Right ventricle myocardium superior (tissue), 1 donor: Measurements from ENCODE around the gene SIAH1. TPM values are rescaled to one million over a fixed set of nuclear protein-coding genes. Genes with fewer than 3 reads are reported as not detected.
"Not testable (repeated sequence)": the region's sequence is repeated elsewhere in the genome, so short reads cannot be mapped to it uniquely, and the experiment has no call there.

Experiments used
- ATAC-seq: fragments of 200-7000 bp; cut with Tn5 transposase; one replicate; pipeline ENCODE4 v1.9.1; 2020; ENCODE audit warnings: mild to moderate bottlenecking; ENCODE audit not compliant: poor library complexity
- DNase-seq: peaks from one replicate; pipeline ENCODE4 v3.0.0-alpha.2; 2020
- intact Hi-C: fragments of 100-400 bp; cut with DNase I; formaldehyde crosslinking; loops from one replicate; pipeline ENCODE4 v1.11.2; 2022
- total RNA-seq: library from RNA; stranded (reverse); fragmentation: NEBNext Ultra II Directional; extraction: Animal tissue kit (Norgen Biotek cat#: 25700); gene quantifications from one replicate; pipeline ENCODE4 v1.2.1, GENCODE V29; 2021
- donor health status: DM: no; HTN: yes; CAD: no; lungs with severe emphysema.

SIAH1 gene
- total RNA-seq, 1 donor from 2014 or later = 11.4 TPM

- ATAC-seq = no peak
- DNase-seq = no peak
- intact Hi-C loops = no loop called here
These were observed 13.8 kb downstream of the SIAH1 start for GRCh38 chr16:48371393-48371780.

- ATAC-seq, DNase-seq, intact Hi-C loops: not testable (repeated sequence)
These were observed 14.4 kb downstream of the SIAH1 start for GRCh38 chr16:48370668-48371392.

- intact Hi-C loops = no loop called here
- no peak for ATAC-seq
- DNase-seq = no peak
These were observed 15.0 kb downstream of the SIAH1 start for GRCh38 chr16:48370229-48370628.

- ATAC-seq = no peak
These were observed 15.4 kb downstream of the SIAH1 start for GRCh38 chr16:48369765-48370164.

GRCh38 chr16:48367441-48368049, 17.7 kb downstream of the SIAH1 start:
- ATAC-seq = no peak
- no peak for DNase-seq
- intact Hi-C loops = loop anchor here (5.0 kb wide), 1 partner anchor 245 kb away; the partner anchor contains the start of gene N4BP1

More at GRCh38 chr16:48369765-48370164, 15.4 kb downstream of the SIAH1 start:
- DNase-seq = no peak
- intact Hi-C loops = loop anchor here (5.0 kb wide), 1 partner anchor 243 kb away; the partner anchor contains the start of gene N4BP1

GRCh38 chr16:48366165-48367093, 18.8 kb downstream of the SIAH1 start:
- ATAC-seq (peak; percentile 57), DNase-seq (no peak)
- intact Hi-C loops = loop anchor here (5.0 kb wide), 1 partner anchor 246 kb away; the partner anchor contains the start of gene N4BP1

GRCh38 chr16:48365601-48366164, 19.5 kb downstream of the SIAH1 start:
- intact Hi-C loops = loop anchor here (5.0 kb wide), 1 partner anchor 247 kb away; the partner anchor contains the start of gene N4BP1

GRCh38 chr16:48365025-48365600, 20.1 kb downstream of the SIAH1 start:
- no peak for ATAC-seq

More at GRCh38 chr16:48365601-48366164, 19.5 kb downstream of the SIAH1 start:
- peak; percentile 99 for ATAC-seq
- peak; percentile 95 for DNase-seq

GRCh38 chr16:48361540-48362144, 23.6 kb downstream of the SIAH1 start:
- DNase-seq = no peak
- intact Hi-C loops = no loop called here

More at GRCh38 chr16:48365025-48365600, 20.1 kb downstream of the SIAH1 start:
- intact Hi-C loops = loop anchor here (5.0 kb wide), 1 partner anchor 247 kb away; the partner anchor contains the start of gene N4BP1
- no peak for DNase-seq

GRCh38 chr16:48361012-48361411, 24.2 kb downstream of the SIAH1 start:
- intact Hi-C loops = no loop called here

More at GRCh38 chr16:48361540-48362144, 23.6 kb downstream of the SIAH1 start:
- ATAC-seq = no peak

GRCh38 chr16:48359983-48360382, 25.2 kb downstream of the SIAH1 start:
- no peak for DNase-seq
- intact Hi-C loops = no loop called here
- no peak for ATAC-seq

More at GRCh38 chr16:48361012-48361411, 24.2 kb downstream of the SIAH1 start:
- no peak for ATAC-seq
- DNase-seq = no peak

- no peak for ATAC-seq
- DNase-seq = no peak
- intact Hi-C loops = no loop called here
These were observed 26.8 kb downstream of the SIAH1 start for GRCh38 chr16:48358419-48358818.

- intact Hi-C loops = no loop called here
- DNase-seq (no peak), ATAC-seq (no peak)
These were observed 28.4 kb downstream of the SIAH1 start for GRCh38 chr16:48356633-48357376.

GRCh38 chr16:48354877-48355855, 30.0 kb downstream of the SIAH1 start:
- intact Hi-C loops = loop anchor here (5.0 kb wide), 2 partner anchors 187 to 267 kb away; no protein-coding TSS in a partner anchor
- no peak for DNase-seq
- no peak for ATAC-seq

- not testable (repeated sequence) for DNase-seq, ATAC-seq
- intact Hi-C loops = loop anchor here (5.0 kb wide), 2 partner anchors 188 to 268 kb away; no protein-coding TSS in a partner anchor
These were observed 30.8 kb downstream of the SIAH1 start for GRCh38 chr16:48354385-48354784.
